GM18505 (cell line): ENCODE results near the gene BIRC3.
"Not testable (repeated sequence)": the region's sequence is repeated elsewhere in the genome, so short reads cannot be mapped to it uniquely, and the experiment has no call there.

ENCODE experiments used
- ATAC-seq: cut with Tn5 transposase; IDR thresholded peaks from one replicate; pipeline ENCODE4 v1.9.1; 2021; ENCODE audit not compliant: unreplicated experiment
- POLR2A ChIP-seq: IDR thresholded peaks from 4 replicates; pipeline ENCODE4 v1.6.1; 2011; ENCODE audit warnings: borderline replicate concordance; ENCODE audit not compliant: insufficient read depth, insufficient read length; ENCODE audit errors: extremely low read depth

Gene BIRC3

GRCh38 chr11:102284008-102284407 lies 33.3 kb upstream of the BIRC3 start:
- TF ChIP-seq POLR2A, result no peak
- ATAC-seq, result no peak

- no peak for ATAC-seq
- no peak for TF ChIP-seq POLR2A
Measured at GRCh38 chr11:102286292-102286691, 31.0 kb upstream of the BIRC3 start.

- peak; percentile 83 for ATAC-seq
- no peak for TF ChIP-seq POLR2A
Measured at GRCh38 chr11:102287964-102288724, 29.1 kb upstream of the BIRC3 start.

- no peak for ATAC-seq
- no peak for TF ChIP-seq POLR2A
Measured at GRCh38 chr11:102288725-102289083, 28.6 kb upstream of the BIRC3 start.

GRCh38 chr11:102289592-102289991 lies 27.7 kb upstream of the BIRC3 start:
- no peak for TF ChIP-seq POLR2A
- no peak for ATAC-seq

- ATAC-seq, result no peak
- no peak for TF ChIP-seq POLR2A
Measured at GRCh38 chr11:102291831-102292230, 25.5 kb upstream of the BIRC3 start.

- no peak for TF ChIP-seq POLR2A
- ATAC-seq, result no peak
Measured at GRCh38 chr11:102292933-102293332, 24.4 kb upstream of the BIRC3 start.

GRCh38 chr11:102293873-102294601 lies 23.2 kb upstream of the BIRC3 start:
- no peak for TF ChIP-seq POLR2A
- peak; percentile 95 for ATAC-seq

GRCh38 chr11:102295045-102295444 lies 22.2 kb upstream of the BIRC3 start:
- ATAC-seq, result no peak
- no peak for TF ChIP-seq POLR2A

- not testable (repeated sequence) for ATAC-seq
Measured at GRCh38 chr11:102296757-102297156, 20.5 kb upstream of the BIRC3 start.

GRCh38 chr11:102300837-102301236 lies 16.4 kb upstream of the BIRC3 start:
- ATAC-seq, result not testable (repeated sequence)

- no peak for ATAC-seq
- TF ChIP-seq POLR2A, result no peak
Measured at GRCh38 chr11:102302241-102302640, 15.0 kb upstream of the BIRC3 start.

- ATAC-seq, result no peak
- TF ChIP-seq POLR2A, result no peak
Measured at GRCh38 chr11:102304686-102305085, 12.6 kb upstream of the BIRC3 start.

GRCh38 chr11:102305352-102306047 lies 11.8 kb upstream of the BIRC3 start:
- no peak for ATAC-seq
- no peak for TF ChIP-seq POLR2A
